Astrocyte of the spinal cord (primary cell): ENCODE results near the gene TMIE.
"Not testable (repeated sequence)": the region's sequence is repeated elsewhere in the genome, so short reads cannot be mapped to it uniquely, and the experiment has no call there.

Experiments used
- DNase-seq: peaks from one replicate; pipeline ENCODE4 v3.0.0; 2011; ENCODE audit warnings: low read depth, low spot score
- H3K4me3 ChIP-seq: 2 replicates; pipeline ENCODE4 v1.5.1; 2011; ENCODE audit warnings: low read depth, mild to moderate bottlenecking, low read length, moderate library complexity
- CTCF ChIP-seq: IDR thresholded peaks from 2 replicates; pipeline ENCODE4 v1.5.1; 2012; ENCODE audit warnings: low read depth, mild to moderate bottlenecking, low read length, inconsistent platforms
- in situ Hi-C: cut with HindIII; loops from 2 replicates; pipeline ENCODE4 v1.10.0; 2017; ENCODE audit warnings: low sequenced_read_pairs

The TMIE gene

DNA sequence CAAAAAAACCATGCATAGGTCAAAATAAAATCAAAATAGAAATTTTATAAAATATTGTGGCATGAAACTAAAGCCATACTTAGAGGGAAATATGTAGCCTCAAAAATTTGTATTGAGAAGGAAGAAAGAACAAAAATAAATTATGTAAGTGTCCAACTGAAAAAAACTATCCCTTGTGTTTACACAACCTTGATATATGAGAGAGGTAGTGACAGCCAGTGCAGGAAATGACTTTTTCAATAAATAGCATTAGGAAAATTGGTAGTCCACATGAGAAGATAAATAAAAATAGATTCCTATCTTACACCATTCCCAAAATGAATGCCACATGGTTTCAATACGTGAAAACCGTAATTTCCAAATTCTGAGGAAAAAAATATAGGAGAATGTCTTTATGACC, 29.6 kb downstream of the TMIE start:
- in situ Hi-C loops: no loop called here
- DNase-seq: no peak
- no peak overlapping the region for H3K4me3 ChIP-seq

DNA sequence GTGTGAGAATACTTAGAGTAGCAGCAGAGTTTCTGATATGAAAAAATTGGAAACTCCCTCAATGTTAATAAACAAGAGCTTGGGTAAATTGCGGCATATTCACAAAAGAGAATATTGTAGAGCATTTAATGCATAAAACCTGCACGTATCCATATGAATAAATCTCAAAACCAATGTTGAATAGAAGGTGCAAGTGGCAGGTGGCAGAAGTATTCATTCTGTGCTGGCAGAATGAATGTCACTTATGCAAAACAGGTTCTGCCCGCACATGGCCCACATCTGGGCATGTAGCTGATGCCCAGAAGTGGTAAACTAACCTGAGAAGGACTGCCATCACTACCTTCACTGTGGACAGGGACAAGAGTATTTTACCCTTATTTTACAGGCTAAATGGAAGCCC, 30.6 kb downstream of the TMIE start:
- no peak overlapping the region for H3K4me3 ChIP-seq
- no peak for DNase-seq
- in situ Hi-C loops: no loop called here
- no peak for TF ChIP-seq CTCF

More for the DNA sequence above, 29.6 kb downstream of the TMIE start:
- no peak for TF ChIP-seq CTCF

- in situ Hi-C loops: no loop called here
- DNase-seq: no peak
- no peak overlapping the region for H3K4me3 ChIP-seq
- peak; percentile 28 for TF ChIP-seq CTCF
Measured at GRCh38 chr3:46733026-46733800, 32.0 kb downstream of the TMIE start.

GRCh38 chr3:46734773-46735172, 33.6 kb downstream of the TMIE start:
- no peak overlapping the region for H3K4me3 ChIP-seq
- in situ Hi-C loops: no loop called here
- DNase-seq: no peak
- no peak for TF ChIP-seq CTCF

GRCh38 chr3:46736006-46736872, 35.0 kb downstream of the TMIE start:
- H3K4me3 ChIP-seq: no peak overlapping the region
- in situ Hi-C loops: no loop called here
- no peak for TF ChIP-seq CTCF
- DNase-seq: no peak

DNA sequence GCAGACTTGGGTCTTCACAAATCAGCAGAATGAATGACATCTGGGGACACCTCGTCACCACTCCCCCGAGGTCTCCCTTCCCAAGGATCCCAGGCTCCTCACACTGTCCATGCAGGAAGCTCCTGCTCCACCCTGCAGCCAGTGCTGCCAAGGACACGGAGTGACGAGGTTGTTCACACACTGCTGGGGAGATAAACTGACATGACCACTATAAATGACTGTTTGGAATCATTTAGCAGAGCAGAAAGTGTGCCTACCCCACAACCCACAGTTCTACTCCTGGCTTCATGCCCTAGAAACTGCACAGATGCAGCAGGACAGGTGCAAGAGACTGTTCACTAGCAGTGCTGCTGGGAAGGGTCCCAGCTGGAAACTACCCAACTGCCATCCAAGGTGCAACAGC, 36.1 kb downstream of the TMIE start:
- TF ChIP-seq CTCF: no peak
- no peak for DNase-seq
- in situ Hi-C loops: no loop called here
- no peak overlapping the region for H3K4me3 ChIP-seq

- DNase-seq, H3K4me3 ChIP-seq, in situ Hi-C loops: not testable (repeated sequence)
Measured at GRCh38 chr3:46739565-46739964, 38.4 kb downstream of the TMIE start.
